Neural cell (in vitro differentiated cells): ENCODE results near the gene FAAH. TPM values are rescaled to one million over a fixed set of nuclear protein-coding genes. Genes with fewer than 3 reads are reported as not detected.

Experiments
- H2AFZ ChIP-seq: fragments of 200-600, 300-800 bp; sonication (generic), shearing (Covaris generic); 2 replicates; pipeline ENCODE4 v1.6.0; 2014; ENCODE audit warnings: low read depth, mild to moderate bottlenecking, antibody characterized with exemption, low read length, moderate library complexity
- H3F3A ChIP-seq: fragments of 200-600 bp; shearing (Covaris generic); 2 replicates; pipeline ENCODE4 v1.6.1; 2016; ENCODE audit warnings: mild to moderate bottlenecking, moderate library complexity, mixed read lengths, antibody characterized with exemption, low read length; ENCODE audit not compliant: insufficient read depth, poor library complexity, severe bottlenecking
- H3K27ac ChIP-seq: fragments of 200-600, 300-800 bp; sonication (generic), shearing (Covaris generic); 2 replicates; pipeline ENCODE4 v1.5.1; 2014; ENCODE audit warnings: mild to moderate bottlenecking, low read length, moderate library complexity
- H3K27me3 ChIP-seq: fragments of 300-800, 200-600 bp; sonication (generic), shearing (Covaris generic); 2 replicates; pipeline ENCODE4 v1.6.0; 2014; ENCODE audit warnings: mild to moderate bottlenecking, low read depth, low read length, moderate library complexity; ENCODE audit not compliant: insufficient read depth
- H3K36me3 ChIP-seq: fragments of 300-800, 200-600 bp; sonication (generic), shearing (Covaris generic); 2 replicates; pipeline ENCODE4 v1.5.1; 2014; ENCODE audit warnings: mild to moderate bottlenecking, antibody characterized with exemption, low read length, moderate library complexity; ENCODE audit not compliant: insufficient read depth
- H3K4me2 ChIP-seq: fragments of 300-800, 200-600 bp; sonication (generic), shearing (Covaris generic); 2 replicates; pipeline ENCODE4 v1.6.0; 2014; ENCODE audit warnings: mild to moderate bottlenecking, low read length
- H3K4me3 ChIP-seq: fragments of 300-800, 200-600 bp; sonication (generic), shearing (Covaris generic); 2 replicates; pipeline ENCODE4 v1.5.1; 2014; ENCODE audit warnings: mild to moderate bottlenecking, low read length, moderate library complexity
- H3K79me2 ChIP-seq: fragments of 200-600 bp; shearing (Covaris generic); replicated peaks from 2 replicates; pipeline ENCODE4 v1.6.0; 2014; ENCODE audit warnings: mild to moderate bottlenecking, low read length, moderate library complexity; ENCODE audit not compliant: insufficient read depth
- H3K9ac ChIP-seq: fragments of 300-800, 200-600 bp; sonication (generic), shearing (Covaris generic); 2 replicates; pipeline ENCODE4 v1.6.1; 2016; ENCODE audit warnings: mild to moderate bottlenecking, low read length, mixed read lengths
- H3K9me2 ChIP-seq: fragments of 200-600 bp; shearing (Covaris generic); 2 replicates; pipeline ENCODE4 v1.6.1; 2016; ENCODE audit warnings: mild to moderate bottlenecking, low read length, mixed read lengths; ENCODE audit not compliant: insufficient read depth
- H3K9me3 ChIP-seq: fragments of 200-600, 300-800 bp; sonication (generic), shearing (Covaris generic); 2 replicates; pipeline ENCODE4 v1.6.1; 2016; ENCODE audit warnings: mild to moderate bottlenecking, mixed run types, low read length, moderate library complexity, mixed read lengths
- H4K20me1 ChIP-seq: fragments of 200-600 bp; shearing (Covaris generic); 2 replicates; pipeline ENCODE4 v1.6.1; 2016; ENCODE audit warnings: mild to moderate bottlenecking, mixed run types; ENCODE audit not compliant: insufficient read depth
- EP300 ChIP-seq: fragments of 450-650 bp; conservative IDR thresholded peaks from 2 replicates; pipeline ENCODE4 v1.6.1; 2014; ENCODE audit warnings: antibody characterized with exemption, mild to moderate bottlenecking, moderate library complexity; ENCODE audit not compliant: poor library complexity, severe bottlenecking
- EZH2 ChIP-seq: fragments of 200-600, 300-800 bp; shearing (Covaris generic), sonication (generic); IDR thresholded peaks from 2 replicates; pipeline ENCODE4 v1.6.1; 2014; ENCODE audit warnings: antibody characterized with exemption, low read length, borderline replicate concordance, mild to moderate bottlenecking; ENCODE audit not compliant: insufficient read depth, poor library complexity, severe bottlenecking
- MXI1 ChIP-seq: fragments of 450-650 bp; conservative IDR thresholded peaks from 2 replicates; pipeline ENCODE4 v1.6.1; 2014; ENCODE audit warnings: antibody characterized with exemption, mild to moderate bottlenecking; ENCODE audit not compliant: poor library complexity, severe bottlenecking
- POLR2AphosphoS5 ChIP-seq: IDR thresholded peaks from 2 replicates; pipeline ENCODE4 v1.6.1; 2012
- RAD21 ChIP-seq: fragments of 450-650 bp; conservative IDR thresholded peaks from 2 replicates; pipeline ENCODE4 v1.6.1; 2014; ENCODE audit warnings: antibody characterized with exemption, mild to moderate bottlenecking, moderate library complexity
- SMC3 ChIP-seq: fragments of 450-650 bp; conservative IDR thresholded peaks from 2 replicates; pipeline ENCODE4 v1.6.1; 2014; ENCODE audit warnings: antibody characterized with exemption, mild to moderate bottlenecking, moderate library complexity; ENCODE audit not compliant: poor library complexity
- TAF1 ChIP-seq: IDR thresholded peaks from 2 replicates; pipeline ENCODE4 v1.6.1; 2012; ENCODE audit warnings: low read depth
- polyA plus RNA-seq: library from polyadenylated mRNA; depleted of rRNA; stranded (reverse); fragments of >200 nt; gene quantifications from 2 replicates; pipeline ENCODE4 v1.2.3, GENCODE V29; 2014
- TF ChIP-seq, protein P1 (sequence below): IDR thresholded peaks from 2 replicates; pipeline ENCODE4 v1.6.1; 2012; ENCODE audit warnings: borderline replicate concordance
- TF ChIP-seq, protein P2 (sequence below): fragments of 450-650 bp; IDR thresholded peaks from 2 replicates; pipeline ENCODE4 v1.5.1; 2014; ENCODE audit warnings: antibody characterized with exemption, mild to moderate bottlenecking, moderate library complexity; ENCODE audit not compliant: poor library complexity, severe bottlenecking

Gene FAAH
- polyA plus RNA-seq, 1 donor from 2014 or later = 106 TPM

DNA sequence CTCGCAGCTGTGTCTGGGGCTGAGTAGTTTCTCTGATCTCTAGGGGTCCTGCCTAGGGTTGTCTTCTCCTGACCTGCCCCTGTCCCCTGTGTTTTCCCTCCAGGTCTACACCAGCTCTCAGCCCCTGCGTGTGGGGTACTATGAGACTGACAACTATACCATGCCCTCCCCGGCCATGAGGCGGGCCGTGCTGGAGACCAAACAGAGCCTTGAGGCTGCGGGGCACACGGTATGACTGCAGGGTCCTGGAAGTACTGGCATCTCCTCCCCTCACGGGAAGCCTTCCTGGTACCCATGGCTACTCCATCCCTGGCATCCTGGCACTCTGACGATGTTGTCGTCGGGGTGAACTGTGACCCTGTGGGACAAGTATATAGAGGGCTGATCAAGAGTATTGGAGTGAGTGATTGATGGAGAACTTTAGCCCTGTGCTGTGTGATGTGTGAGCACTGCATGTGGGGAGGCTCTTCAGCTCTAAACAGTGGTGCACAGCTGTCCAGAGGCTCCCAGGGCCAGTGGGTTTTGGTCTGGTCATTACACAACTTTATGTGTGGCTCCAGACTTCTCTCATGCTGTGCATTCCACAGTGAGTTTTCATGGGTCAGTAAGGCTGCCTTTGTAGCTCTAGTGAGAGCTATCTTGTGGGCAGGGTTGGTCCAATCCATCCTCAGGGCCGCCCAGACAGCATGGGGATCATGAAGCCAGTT, 14.4 kb downstream of the FAAH start:
- H3K79me2 ChIP-seq = no peaks in the 10 kb centered on the region
- no peak overlapping the region for H3K27ac ChIP-seq
- H2AFZ ChIP-seq = no peak overlapping the region
- H3K9me3 ChIP-seq = no peaks in the 10 kb centered on the region
- no peak overlapping the region for H3K4me3 ChIP-seq
- no peaks in the 10 kb centered on the region for H3K9me2 ChIP-seq
- no peak overlapping the region for H3K9ac ChIP-seq
- H4K20me1 ChIP-seq = no peaks in the 10 kb centered on the region
- no peaks in the 10 kb centered on the region for H3F3A ChIP-seq
- H3K27me3 ChIP-seq = no peaks in the 10 kb centered on the region
- peaks cover under 1% of the 10 kb centered on the region for H3K36me3 ChIP-seq
- no peak overlapping the region for H3K4me2 ChIP-seq
- TF ChIP-seq EZH2 = no peak

DNA sequence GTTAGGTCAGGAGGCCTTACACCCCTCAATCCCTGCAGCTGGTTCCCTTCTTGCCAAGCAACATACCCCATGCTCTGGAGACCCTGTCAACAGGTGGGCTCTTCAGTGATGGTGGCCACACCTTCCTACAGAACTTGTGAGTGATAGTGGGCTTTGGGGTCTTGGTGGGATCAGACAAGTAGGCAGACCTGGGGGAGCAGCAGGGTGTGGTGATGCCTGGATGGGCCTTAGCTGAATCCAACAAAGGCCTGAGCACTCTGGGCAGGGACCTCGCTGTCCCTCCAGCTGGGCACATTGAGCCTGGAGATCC, 14.9 kb downstream of the FAAH start:
- no peaks in the 10 kb centered on the region for H3K9me2 ChIP-seq
- no peaks in the 10 kb centered on the region for H4K20me1 ChIP-seq
- no peak overlapping the region for H3K9ac ChIP-seq
- H3K4me3 ChIP-seq = no peak overlapping the region
- H2AFZ ChIP-seq = no peak overlapping the region
- no peak overlapping the region for H3K4me2 ChIP-seq
- H3K27me3 ChIP-seq = no peaks in the 10 kb centered on the region
- H3K9me3 ChIP-seq = no peaks in the 10 kb centered on the region
- H3K27ac ChIP-seq = no peak overlapping the region
- peaks cover 6% of the 10 kb centered on the region for H3K36me3 ChIP-seq
- no peaks in the 10 kb centered on the region for H3F3A ChIP-seq
- TF ChIP-seq TAF1 (no peak), EZH2 (no peak), MXI1 (no peak), RAD21 (no peak), EP300 (no peak), POLR2AphosphoS5 (no peak), SMC3 (no peak)
- TF ChIP-seq, protein P1, sequence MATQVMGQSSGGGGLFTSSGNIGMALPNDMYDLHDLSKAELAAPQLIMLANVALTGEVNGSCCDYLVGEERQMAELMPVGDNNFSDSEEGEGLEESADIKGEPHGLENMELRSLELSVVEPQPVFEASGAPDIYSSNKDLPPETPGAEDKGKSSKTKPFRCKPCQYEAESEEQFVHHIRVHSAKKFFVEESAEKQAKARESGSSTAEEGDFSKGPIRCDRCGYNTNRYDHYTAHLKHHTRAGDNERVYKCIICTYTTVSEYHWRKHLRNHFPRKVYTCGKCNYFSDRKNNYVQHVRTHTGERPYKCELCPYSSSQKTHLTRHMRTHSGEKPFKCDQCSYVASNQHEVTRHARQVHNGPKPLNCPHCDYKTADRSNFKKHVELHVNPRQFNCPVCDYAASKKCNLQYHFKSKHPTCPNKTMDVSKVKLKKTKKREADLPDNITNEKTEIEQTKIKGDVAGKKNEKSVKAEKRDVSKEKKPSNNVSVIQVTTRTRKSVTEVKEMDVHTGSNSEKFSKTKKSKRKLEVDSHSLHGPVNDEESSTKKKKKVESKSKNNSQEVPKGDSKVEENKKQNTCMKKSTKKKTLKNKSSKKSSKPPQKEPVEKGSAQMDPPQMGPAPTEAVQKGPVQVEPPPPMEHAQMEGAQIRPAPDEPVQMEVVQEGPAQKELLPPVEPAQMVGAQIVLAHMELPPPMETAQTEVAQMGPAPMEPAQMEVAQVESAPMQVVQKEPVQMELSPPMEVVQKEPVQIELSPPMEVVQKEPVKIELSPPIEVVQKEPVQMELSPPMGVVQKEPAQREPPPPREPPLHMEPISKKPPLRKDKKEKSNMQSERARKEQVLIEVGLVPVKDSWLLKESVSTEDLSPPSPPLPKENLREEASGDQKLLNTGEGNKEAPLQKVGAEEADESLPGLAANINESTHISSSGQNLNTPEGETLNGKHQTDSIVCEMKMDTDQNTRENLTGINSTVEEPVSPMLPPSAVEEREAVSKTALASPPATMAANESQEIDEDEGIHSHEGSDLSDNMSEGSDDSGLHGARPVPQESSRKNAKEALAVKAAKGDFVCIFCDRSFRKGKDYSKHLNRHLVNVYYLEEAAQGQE = no peak
- TF ChIP-seq, protein P2, sequence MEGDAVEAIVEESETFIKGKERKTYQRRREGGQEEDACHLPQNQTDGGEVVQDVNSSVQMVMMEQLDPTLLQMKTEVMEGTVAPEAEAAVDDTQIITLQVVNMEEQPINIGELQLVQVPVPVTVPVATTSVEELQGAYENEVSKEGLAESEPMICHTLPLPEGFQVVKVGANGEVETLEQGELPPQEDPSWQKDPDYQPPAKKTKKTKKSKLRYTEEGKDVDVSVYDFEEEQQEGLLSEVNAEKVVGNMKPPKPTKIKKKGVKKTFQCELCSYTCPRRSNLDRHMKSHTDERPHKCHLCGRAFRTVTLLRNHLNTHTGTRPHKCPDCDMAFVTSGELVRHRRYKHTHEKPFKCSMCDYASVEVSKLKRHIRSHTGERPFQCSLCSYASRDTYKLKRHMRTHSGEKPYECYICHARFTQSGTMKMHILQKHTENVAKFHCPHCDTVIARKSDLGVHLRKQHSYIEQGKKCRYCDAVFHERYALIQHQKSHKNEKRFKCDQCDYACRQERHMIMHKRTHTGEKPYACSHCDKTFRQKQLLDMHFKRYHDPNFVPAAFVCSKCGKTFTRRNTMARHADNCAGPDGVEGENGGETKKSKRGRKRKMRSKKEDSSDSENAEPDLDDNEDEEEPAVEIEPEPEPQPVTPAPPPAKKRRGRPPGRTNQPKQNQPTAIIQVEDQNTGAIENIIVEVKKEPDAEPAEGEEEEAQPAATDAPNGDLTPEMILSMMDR = no peak
- H3K79me2 ChIP-seq = no peaks in the 10 kb centered on the region
